CD4-positive, alpha-beta T cell (primary cell): ENCODE measurements around the gene HSPA1B. TPM values are rescaled to one million over a fixed set of nuclear protein-coding genes. Genes with fewer than 3 reads are reported as not detected.

Experiments used
- ATAC-seq: fragments of 200-7000 bp; cut with Tn5 transposase; one replicate; pipeline ENCODE4 v1.10.0; 2022; ENCODE audit warnings: mild to moderate bottlenecking; ENCODE audit not compliant: poor library complexity
- CTCF ChIA-PET: fragments of 350-600 bp; sonication (Branson Sonifier 250); formaldehyde crosslinking; loops from one replicate; lab custom pipeline; 2021; ENCODE audit warnings: antibody characterized with exemption, inconsistent platforms; lab: Charles Lee
- POLR2A ChIA-PET: fragments of 350-600 bp; sonication (Branson Sonifier 250); formaldehyde crosslinking; loops from one replicate; lab custom pipeline; 2021; ENCODE audit warnings: antibody characterized with exemption, inconsistent platforms; lab: Charles Lee
- DNase-seq, 14 experiments: peaks; one replicate each; pipeline ENCODE4 v3.0.0-alpha.2; 2013 to 2020; ENCODE audit warnings: mixed read lengths in 2 of 14
- H3K27ac ChIP-seq, 2 donors: one replicate each; pipeline versions ENCODE4 v1.5.1 to v1.7.0; 2013; ENCODE audit warnings: low read length in 2 of 2, low read depth in 1 of 2, mild to moderate bottlenecking in 1 of 2
- H3K27me3 ChIP-seq, 2 experiments: 1 replicate in 1 of 2; 2 replicates in 1 of 2; pipeline versions ENCODE4 v1.6.1 to v1.7.0; 2013; ENCODE audit warnings: low read length in 2 of 2, control low read depth in 1 of 2, mild to moderate bottlenecking in 1 of 2, moderate library complexity in 1 of 2; ENCODE audit not compliant: insufficient read depth in 2 of 2, control insufficient read depth in 1 of 2
- H3K36me3 ChIP-seq: one replicate; pipeline ENCODE4 v1.6.1; 2013; ENCODE audit warnings: low read length, control low read depth; ENCODE audit not compliant: insufficient read depth
- H3K4me1 ChIP-seq: one replicate; pipeline ENCODE4 v1.6.1; 2013; ENCODE audit warnings: low read length, control low read depth; ENCODE audit not compliant: insufficient read depth
- H3K4me3 ChIP-seq: one replicate; pipeline ENCODE4 v1.5.1; 2013; ENCODE audit warnings: mild to moderate bottlenecking, low read length, moderate library complexity
- H3K9me3 ChIP-seq, 2 experiments: 1 replicate in 1 of 2; 2 replicates in 1 of 2; pipeline versions ENCODE4 v1.6.1 to v1.7.0; 2013; ENCODE audit warnings: low read length in 2 of 2, mild to moderate bottlenecking in 2 of 2, control low read depth in 1 of 2, moderate library complexity in 1 of 2; ENCODE audit not compliant: control insufficient read depth in 1 of 2, insufficient read depth in 1 of 2
- H3K27ac Mint-ChIP-seq: one replicate; pipeline ENCODE4 v1.8.0; 2020; ENCODE audit warnings: mixed read lengths
- H3K27me3 Mint-ChIP-seq: one replicate; pipeline ENCODE4 v1.8.0; 2021; ENCODE audit warnings: mixed read lengths
- H3K36me3 Mint-ChIP-seq: one replicate; pipeline ENCODE4 v1.8.0; 2021; ENCODE audit warnings: low read depth, mixed read lengths
- H3K4me1 Mint-ChIP-seq: one replicate; pipeline ENCODE4 v1.8.0; 2021; ENCODE audit warnings: low read depth, mixed read lengths
- H3K4me3 Mint-ChIP-seq: one replicate; pipeline ENCODE4 v1.8.0; 2020; ENCODE audit warnings: mild to moderate bottlenecking, mixed read lengths
- H3K9me3 Mint-ChIP-seq: one replicate; pipeline ENCODE4 v1.8.0; 2020; ENCODE audit warnings: mixed read lengths
- CTCF ChIP-seq: fragments of 200-600 bp; IDR thresholded peaks from one replicate; pipeline ENCODE4 v1.8.0; 2022; ENCODE audit warnings: antibody characterized with exemption, mild to moderate bottlenecking
- intact Hi-C, 2 experiments: fragments of 100-400 bp; cut with DNase I in 1 of 2; cut with micrococcal nuclease in 1 of 2; formaldehyde crosslinking; loops; one replicate each; pipeline versions ENCODE4 v1.15.1 to v1.9.0; 2023 to 2025; cut with DNase I, micrococcal nuclease
- total RNA-seq, 174 experiments: library from RNA in 2 of 174; stranded (reverse) in 2 of 174; gene quantifications; one replicate each; pipeline ENCODE4 v1.2.3 and lab custom pipeline; 2021 to 2026

Gene HSPA1B
- total RNA-seq, 2 experiments from 2014 or later: 8.3 to 9.8 TPM

DNA sequence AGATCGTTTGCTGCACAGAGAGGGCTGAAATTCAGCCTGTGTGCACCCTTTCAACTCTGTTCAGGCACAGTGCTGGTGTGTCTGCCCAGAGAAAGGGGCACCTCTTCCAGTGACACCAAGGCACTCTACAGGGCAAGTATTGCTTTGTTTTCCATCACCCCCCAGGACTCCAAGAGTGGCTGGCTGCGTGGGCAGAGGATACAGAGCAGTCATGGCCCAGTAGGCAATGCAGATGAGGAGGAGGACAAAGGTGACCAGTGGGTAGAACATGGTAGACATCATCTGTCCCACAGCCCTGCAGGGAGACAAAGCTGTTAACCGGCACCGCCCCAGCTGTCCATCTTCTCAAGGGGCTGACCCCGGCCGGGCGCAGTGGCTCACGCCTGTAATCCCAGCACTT lies 41.8 kb downstream of the HSPA1B start:
- intact Hi-C loops: loop anchor here in 1 of 2 experiments (10.0 kb wide), 1 partner anchor 1425 kb away; the partner anchor contains the start of gene RGL2
- Mint-ChIP-seq H3K27ac (no peak overlapping the region), H3K36me3 (no peaks in the 10 kb centered on the region), H3K27me3 (no peaks in the 10 kb centered on the region), H3K4me3 (no peak overlapping the region), H3K4me1 (peaks cover 1% of the 10 kb centered on the region), H3K9me3 (no peaks in the 10 kb centered on the region)
- no peak for TF ChIP-seq CTCF
- no peak for DNase-seq
- Histone ChIP-seq H3K4me1 (peaks cover 12% of the 10 kb centered on the region), H3K9me3 (no peaks in the 10 kb centered on the region), H3K36me3 (no peaks in the 10 kb centered on the region), H3K4me3 (no peak overlapping the region), H3K27me3 (no peaks in the 10 kb centered on the region), H3K27ac (no peak overlapping the region)
- ChIA-PET CTCF (no interaction called here), POLR2A (no interaction called here)
- ATAC-seq: no peak

DNA sequence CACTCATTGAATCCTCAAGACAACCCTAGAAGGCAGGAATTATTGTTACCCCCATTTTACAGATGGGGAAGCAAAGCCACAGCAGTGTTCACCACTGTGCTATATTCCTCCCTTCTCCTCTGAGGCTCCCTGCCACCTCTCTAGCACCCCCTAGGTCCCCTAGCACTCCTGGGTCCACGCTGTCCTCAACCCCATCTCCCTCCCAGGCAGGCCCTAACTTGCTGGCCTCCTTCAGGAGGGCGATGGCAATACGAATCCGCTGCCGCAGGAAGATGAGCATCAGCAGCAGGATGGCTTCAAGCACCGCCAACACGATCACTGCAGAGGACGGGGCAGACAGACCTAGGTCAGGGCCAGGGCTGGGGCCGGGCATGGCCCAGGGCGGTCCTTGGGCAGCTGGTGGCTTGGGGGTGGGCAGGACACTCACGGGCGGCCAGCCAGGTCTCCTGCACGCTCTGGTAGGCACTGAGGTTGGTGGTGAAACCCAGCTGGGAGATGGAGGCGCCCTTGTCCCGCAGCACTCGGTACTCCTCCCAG lies 42.9 kb downstream of the HSPA1B start:
- ChIA-PET POLR2A (no interaction called here), CTCF (no interaction called here)
- Mint-ChIP-seq H3K4me3 (no peak overlapping the region), H3K4me1 (no peaks in the 10 kb centered on the region), H3K9me3 (no peaks in the 10 kb centered on the region), H3K27me3 (no peaks in the 10 kb centered on the region), H3K27ac (no peak overlapping the region), H3K36me3 (no peaks in the 10 kb centered on the region)
- no peak for TF ChIP-seq CTCF
- peaks cover 5% of the 10 kb centered on the region for H3K4me1 ChIP-seq
- no peak overlapping the region for H3K27ac ChIP-seq
- no peak overlapping the region for H3K4me3 ChIP-seq
- no peak for DNase-seq
- no peaks in the 10 kb centered on the region for H3K36me3 ChIP-seq
- no peaks in the 10 kb centered on the region for H3K27me3 ChIP-seq
- intact Hi-C loops: no loop called here
- no peaks in the 10 kb centered on the region for H3K9me3 ChIP-seq
- no peak for ATAC-seq

GRCh38 chr6:31871046-31871659 lies 43.6 kb downstream of the HSPA1B start:
- H3K9me3 ChIP-seq: no peaks in the 10 kb centered on the region
- no peaks in the 10 kb centered on the region for H3K4me1 Mint-ChIP-seq
- no peak for DNase-seq
- ChIA-PET CTCF (no interaction called here), POLR2A (no interaction called here)
- H3K4me3 ChIP-seq: no peak overlapping the region
- H3K9me3 Mint-ChIP-seq: no peaks in the 10 kb centered on the region
- no peak overlapping the region for H3K4me3 Mint-ChIP-seq
- no peak for TF ChIP-seq CTCF
- no peak for ATAC-seq
- no peaks in the 10 kb centered on the region for H3K27me3 ChIP-seq
- intact Hi-C loops: no loop called here
- H3K27ac ChIP-seq: no peak overlapping the region
- no peaks in the 10 kb centered on the region for H3K27me3 Mint-ChIP-seq
- H3K27ac Mint-ChIP-seq: no peak overlapping the region
- H3K36me3 ChIP-seq: no peaks in the 10 kb centered on the region
- peaks cover 5% of the 10 kb centered on the region for H3K4me1 ChIP-seq
- H3K36me3 Mint-ChIP-seq: no peaks in the 10 kb centered on the region
